TTC549 (cell line): ENCODE measurements around the gene OBI1.
A peak's percentile ranks its signal among the peaks of the same experiment; 100 is the strongest.

Experiments used
- FAIRE-seq: peaks from 2 replicates; lab custom pipeline; 2012; peaks lifted over from hg19 to GRCh38; lab: Jason Lieb, UNC

OBI1 gene

GRCh38 chr13:78572459-78572858 is 86.5 kb downstream of the OBI1 start:
- FAIRE-seq = no peak

GRCh38 chr13:78569029-78569428 is 89.9 kb downstream of the OBI1 start:
- peak; percentile 46 for FAIRE-seq

- no peak for FAIRE-seq
These were observed 92.3 kb downstream of the OBI1 start for GRCh38 chr13:78566631-78567030.
